Osteoblast (primary cell): ENCODE results near the gene DCDC1. TPM values are rescaled to one million over a fixed set of nuclear protein-coding genes. Genes with fewer than 3 reads are reported as not detected.

Source experiments
- DNase-seq: peaks from one replicate; pipeline ENCODE4 v3.0.0; 2011; ENCODE audit warnings: low spot score, mixed read lengths; ENCODE audit not compliant: insufficient read length; ENCODE audit errors: missing footprints
- H2AFZ ChIP-seq: 2 replicates; pipeline ENCODE4 v1.6.0; 2011; ENCODE audit warnings: mild to moderate bottlenecking, low read length
- H3K27ac ChIP-seq: 2 replicates; pipeline ENCODE4 v1.5.1; 2011; ENCODE audit warnings: mild to moderate bottlenecking, low read depth, low read length, moderate library complexity
- H3K27me3 ChIP-seq: 2 replicates; pipeline ENCODE4 v1.6.0; 2012; ENCODE audit warnings: mild to moderate bottlenecking, control low read depth, inconsistent platforms, low read length, moderate library complexity; ENCODE audit not compliant: insufficient read depth
- H3K36me3 ChIP-seq: 2 replicates; pipeline ENCODE4 v1.5.1; 2011; ENCODE audit warnings: mild to moderate bottlenecking, low read length, control low read depth, moderate library complexity; ENCODE audit not compliant: insufficient read depth
- H3K4me1 ChIP-seq: 2 replicates; pipeline ENCODE4 v1.5.1; 2011; ENCODE audit warnings: mild to moderate bottlenecking, low read length, control low read depth, moderate library complexity; ENCODE audit not compliant: insufficient read depth
- H3K4me2 ChIP-seq: 2 replicates; pipeline ENCODE4 v1.6.0; 2011; ENCODE audit warnings: mild to moderate bottlenecking, low read length; ENCODE audit not compliant: insufficient read depth
- H3K4me3 ChIP-seq: fragments of 200-600 bp; sonication (generic); 3 replicates; pipeline ENCODE4 v1.5.1; 2012; ENCODE audit warnings: mild to moderate bottlenecking, low read length, inconsistent platforms; ENCODE audit not compliant: insufficient read depth
- H3K79me2 ChIP-seq: 2 replicates; pipeline ENCODE4 v1.6.0; 2012; ENCODE audit warnings: mild to moderate bottlenecking, low read length, control low read depth, inconsistent platforms; ENCODE audit not compliant: insufficient read depth
- H3K9me3 ChIP-seq: 2 replicates; pipeline ENCODE4 v1.5.1; 2011; ENCODE audit warnings: low read depth, low read length, control low read depth
- H4K20me1 ChIP-seq: 2 replicates; pipeline ENCODE4 v1.6.0; 2012; ENCODE audit warnings: mild to moderate bottlenecking, low read length, control low read depth; ENCODE audit not compliant: insufficient read depth
- total RNA-seq: library from RNA; depleted of rRNA; stranded (reverse); fragments of >200 nt; gene quantifications from 2 replicates; pipeline ENCODE4 v1.2.3, GENCODE V29; 2012
- TF ChIP-seq, protein P1 (sequence below): IDR thresholded peaks from 2 replicates; pipeline ENCODE4 v1.5.1; 2011; ENCODE audit warnings: mild to moderate bottlenecking, low read depth, low read length, moderate library complexity; ENCODE audit errors: extremely low read depth

DCDC1 gene
- total RNA-seq, 1 donor, result 1.1 TPM

DNA sequence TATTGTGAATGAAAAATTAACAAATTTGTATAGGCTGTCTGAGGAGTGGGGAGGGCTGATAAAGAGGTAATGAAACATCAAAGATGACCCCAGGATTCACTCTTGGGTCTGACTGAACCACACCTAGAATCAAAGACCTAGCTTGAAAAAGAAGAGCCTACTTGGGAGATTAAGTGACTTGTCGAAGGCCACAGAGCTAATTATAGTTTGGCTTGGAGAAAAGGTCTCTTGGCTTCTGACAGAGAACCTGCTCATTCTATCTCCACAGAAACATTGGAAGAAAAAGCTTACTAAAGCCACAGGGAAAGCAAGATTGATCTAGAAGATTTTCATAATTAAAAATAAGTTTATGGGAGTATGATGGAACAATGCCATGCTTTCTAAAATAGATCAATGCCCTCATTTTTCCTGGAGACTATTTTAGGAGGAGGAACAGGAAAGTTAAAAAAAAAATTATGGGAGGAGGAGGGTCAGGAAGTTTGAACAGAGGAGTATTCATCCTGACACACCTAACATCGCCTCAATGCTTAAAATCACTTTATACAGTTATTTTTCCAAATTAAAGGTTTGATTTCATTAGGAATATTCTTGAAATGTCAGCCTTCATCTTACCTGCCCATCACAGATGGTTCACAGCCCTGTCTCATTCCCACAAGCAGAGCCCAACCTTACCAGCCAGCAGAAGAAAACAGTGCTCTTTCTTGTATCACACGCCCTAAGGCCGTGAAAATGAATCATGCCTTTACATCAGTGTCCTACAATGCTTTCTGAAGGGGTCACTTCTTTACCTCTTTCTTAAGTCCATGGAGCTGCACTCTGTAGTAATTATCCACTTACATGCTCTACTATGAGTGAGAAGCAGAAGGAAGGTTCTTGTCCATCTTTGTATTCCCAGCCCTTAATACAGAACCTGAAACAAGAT, 552.3 kb downstream of the DCDC1 start:
- no peak overlapping the region for H3K4me3 ChIP-seq
- H3K4me2 ChIP-seq, result no peak overlapping the region
- H3K79me2 ChIP-seq, result no peaks in the 10 kb centered on the region
- H4K20me1 ChIP-seq, result no peaks in the 10 kb centered on the region
- no peaks in the 10 kb centered on the region for H3K4me1 ChIP-seq
- DNase-seq, result no peak
- H3K9me3 ChIP-seq, result no peaks in the 10 kb centered on the region
- TF ChIP-seq, protein P1, sequence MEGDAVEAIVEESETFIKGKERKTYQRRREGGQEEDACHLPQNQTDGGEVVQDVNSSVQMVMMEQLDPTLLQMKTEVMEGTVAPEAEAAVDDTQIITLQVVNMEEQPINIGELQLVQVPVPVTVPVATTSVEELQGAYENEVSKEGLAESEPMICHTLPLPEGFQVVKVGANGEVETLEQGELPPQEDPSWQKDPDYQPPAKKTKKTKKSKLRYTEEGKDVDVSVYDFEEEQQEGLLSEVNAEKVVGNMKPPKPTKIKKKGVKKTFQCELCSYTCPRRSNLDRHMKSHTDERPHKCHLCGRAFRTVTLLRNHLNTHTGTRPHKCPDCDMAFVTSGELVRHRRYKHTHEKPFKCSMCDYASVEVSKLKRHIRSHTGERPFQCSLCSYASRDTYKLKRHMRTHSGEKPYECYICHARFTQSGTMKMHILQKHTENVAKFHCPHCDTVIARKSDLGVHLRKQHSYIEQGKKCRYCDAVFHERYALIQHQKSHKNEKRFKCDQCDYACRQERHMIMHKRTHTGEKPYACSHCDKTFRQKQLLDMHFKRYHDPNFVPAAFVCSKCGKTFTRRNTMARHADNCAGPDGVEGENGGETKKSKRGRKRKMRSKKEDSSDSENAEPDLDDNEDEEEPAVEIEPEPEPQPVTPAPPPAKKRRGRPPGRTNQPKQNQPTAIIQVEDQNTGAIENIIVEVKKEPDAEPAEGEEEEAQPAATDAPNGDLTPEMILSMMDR, result no peak
- H3K27me3 ChIP-seq, result no peaks in the 10 kb centered on the region
- no peaks in the 10 kb centered on the region for H3K36me3 ChIP-seq
- H3K27ac ChIP-seq, result no peak overlapping the region
- no peak overlapping the region for H2AFZ ChIP-seq

DNA sequence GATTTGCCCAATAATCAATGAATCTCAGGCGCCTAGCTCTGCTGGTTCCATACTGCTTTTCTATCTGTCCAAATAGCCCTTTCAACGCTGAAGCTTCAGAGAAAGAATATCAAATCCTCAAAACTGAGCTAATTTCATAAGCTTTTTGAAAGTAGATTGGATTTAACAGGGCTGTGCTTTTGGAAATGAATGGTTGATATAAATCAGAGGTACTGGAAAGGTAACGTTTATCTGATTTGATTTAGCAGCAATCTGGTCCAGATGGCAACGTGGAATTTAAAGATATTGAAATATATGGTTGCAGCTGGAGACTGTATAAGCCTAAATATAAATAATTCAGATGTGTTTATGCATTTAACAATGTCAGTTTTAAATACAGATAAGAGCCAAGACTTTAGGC, 553.9 kb downstream of the DCDC1 start:
- no peaks in the 10 kb centered on the region for H3K79me2 ChIP-seq
- H3K27me3 ChIP-seq, result no peaks in the 10 kb centered on the region
- no peak overlapping the region for H2AFZ ChIP-seq
- H3K4me2 ChIP-seq, result no peak overlapping the region
- H3K36me3 ChIP-seq, result no peaks in the 10 kb centered on the region
- no peaks in the 10 kb centered on the region for H3K9me3 ChIP-seq
- DNase-seq, result no peak
- TF ChIP-seq, protein P1, result no peak
- H4K20me1 ChIP-seq, result no peaks in the 10 kb centered on the region
- H3K4me1 ChIP-seq, result no peaks in the 10 kb centered on the region
- no peak overlapping the region for H3K4me3 ChIP-seq
- H3K27ac ChIP-seq, result no peak overlapping the region

DNA sequence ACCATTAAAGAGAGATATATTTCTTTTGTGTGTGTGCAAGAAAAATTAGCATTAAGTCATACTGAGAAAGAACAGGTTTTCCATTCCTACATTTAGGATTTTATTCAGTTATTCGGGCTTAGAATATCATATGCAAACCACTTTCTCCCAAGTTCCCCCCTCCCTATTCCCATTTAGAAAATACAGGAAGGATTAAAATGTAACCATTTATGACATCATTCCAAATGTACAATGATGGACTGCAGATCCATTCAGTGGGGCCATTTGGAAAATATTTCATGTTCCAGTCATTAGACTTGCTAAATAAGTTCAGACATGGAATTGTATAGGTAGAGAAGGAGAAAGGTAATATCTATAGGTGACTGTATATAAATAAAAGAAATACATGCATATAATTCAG, 554.8 kb downstream of the DCDC1 start:
- H3K4me3 ChIP-seq, result no peak overlapping the region
- H4K20me1 ChIP-seq, result no peaks in the 10 kb centered on the region
- TF ChIP-seq, protein P1, result no peak
- H3K27me3 ChIP-seq, result no peaks in the 10 kb centered on the region
- H2AFZ ChIP-seq, result no peak overlapping the region
- no peak overlapping the region for H3K27ac ChIP-seq
- H3K9me3 ChIP-seq, result no peaks in the 10 kb centered on the region
- H3K4me2 ChIP-seq, result no peak overlapping the region
- peak; percentile 61 for DNase-seq
- H3K36me3 ChIP-seq, result no peaks in the 10 kb centered on the region
- H3K79me2 ChIP-seq, result no peaks in the 10 kb centered on the region
- H3K4me1 ChIP-seq, result no peaks in the 10 kb centered on the region

Other genes with a start within 250 kb of the DCDC1 start
- gene DNAJC24, start 121 bp upstream of the DCDC1 start, total RNA-seq, result 23.9 and 31.8 TPM in 2 replicates
- gene IMMP1L, start 139.9 kb upstream of the DCDC1 start, total RNA-seq, result 8.7 and 11.5 TPM in 2 replicates
- gene ELP4, start 140.0 kb upstream of the DCDC1 start, total RNA-seq, result 16.3 and 20.3 TPM in 2 replicates